CD4-positive, alpha-beta T cell treated with Interleukin-12 subunit alpha and Interleukin-12 subunit beta, for 1 hour (primary cell): ENCODE results near the gene CLBA1.
A peak's percentile ranks its signal among the peaks of the same experiment; 100 is the strongest.

ENCODE experiments used
- DNase-seq: peaks from one replicate; pipeline ENCODE4 v3.0.0-alpha.2; 2020

The CLBA1 gene

GRCh38 chr14:104968541-104969401, 16.8 kb upstream of the CLBA1 start:
- no peak for DNase-seq

- no peak for DNase-seq
Measured at GRCh38 chr14:104969741-104970230, 15.8 kb upstream of the CLBA1 start.

- no peak for DNase-seq
Measured at GRCh38 chr14:104970231-104971068, 15.1 kb upstream of the CLBA1 start.

GRCh38 chr14:104971447-104972240, 13.9 kb upstream of the CLBA1 start:
- DNase-seq = no peak

- no peak for DNase-seq
Measured at GRCh38 chr14:104972301-104973134, 13.1 kb upstream of the CLBA1 start.

DNA sequence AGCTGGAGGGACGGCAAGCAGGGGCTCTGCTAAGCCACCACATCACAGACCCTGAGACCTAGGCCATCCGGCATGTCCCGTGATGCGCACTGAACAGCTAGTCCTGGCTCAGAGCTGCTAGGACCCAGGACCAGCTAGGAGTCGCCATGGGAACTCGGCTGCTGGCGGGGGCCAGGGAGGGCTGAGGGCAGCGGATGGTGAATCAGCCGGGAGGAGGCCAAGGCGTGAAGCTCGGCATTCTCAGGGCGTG, 12.5 kb upstream of the CLBA1 start:
- no peak for DNase-seq

DNA sequence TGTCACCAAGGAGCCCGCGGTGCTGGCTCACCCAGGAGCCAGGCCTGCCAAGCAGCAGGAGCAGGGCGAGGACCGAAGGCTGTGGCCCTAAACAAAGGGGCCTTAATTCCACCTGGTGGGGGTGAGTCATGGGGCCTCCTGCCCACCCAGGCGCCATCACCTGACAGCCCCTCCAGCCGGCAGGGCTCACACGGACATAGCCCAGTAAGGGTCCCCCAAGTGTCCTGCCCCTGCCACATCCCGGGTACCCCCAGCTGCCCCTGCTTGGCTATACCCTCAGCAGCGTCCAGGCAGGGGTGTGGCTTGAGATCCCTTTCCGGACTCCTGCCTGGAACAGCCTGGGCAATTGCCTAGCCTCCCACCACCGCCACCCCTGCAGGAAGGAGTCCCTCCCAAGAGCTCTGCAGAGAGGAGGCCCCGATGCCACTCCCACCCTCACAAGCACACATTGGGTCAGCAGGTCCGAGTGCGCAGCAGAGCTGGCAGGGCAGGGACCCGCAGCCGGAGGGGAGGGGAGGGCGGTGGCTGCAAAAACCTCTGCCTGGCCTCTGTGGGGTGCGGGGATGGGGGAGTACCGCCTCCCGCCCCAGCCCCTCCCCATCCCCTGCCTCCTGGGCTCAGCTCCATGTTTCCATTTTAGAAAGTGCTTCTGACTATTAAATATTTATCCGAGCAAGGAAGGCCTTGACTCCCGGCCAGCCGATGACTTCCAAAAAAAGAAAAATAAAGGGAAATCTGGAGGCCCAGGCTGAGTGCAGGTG, 12.0 kb upstream of the CLBA1 start:
- no peak for DNase-seq

DNA sequence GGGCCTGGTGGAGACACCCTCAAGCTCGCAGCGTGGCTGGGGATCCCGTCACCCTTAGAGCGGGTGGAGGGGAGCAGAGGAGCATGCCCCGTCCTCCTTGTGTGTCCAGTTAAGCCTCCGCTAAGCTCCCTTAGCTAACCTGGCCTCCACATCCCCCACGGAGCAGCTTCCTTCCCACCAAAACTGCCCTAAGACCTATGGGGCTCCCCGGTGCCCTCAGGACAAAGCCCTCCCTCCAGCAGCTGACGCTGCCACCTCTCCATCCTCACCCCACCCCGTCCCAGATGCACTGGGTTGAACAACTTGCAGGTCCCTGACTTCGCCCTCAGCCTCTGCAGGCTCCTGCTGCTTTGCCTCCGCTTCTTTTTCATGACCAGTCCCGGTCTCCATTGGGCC, 11.4 kb upstream of the CLBA1 start:
- DNase-seq = no peak

DNA sequence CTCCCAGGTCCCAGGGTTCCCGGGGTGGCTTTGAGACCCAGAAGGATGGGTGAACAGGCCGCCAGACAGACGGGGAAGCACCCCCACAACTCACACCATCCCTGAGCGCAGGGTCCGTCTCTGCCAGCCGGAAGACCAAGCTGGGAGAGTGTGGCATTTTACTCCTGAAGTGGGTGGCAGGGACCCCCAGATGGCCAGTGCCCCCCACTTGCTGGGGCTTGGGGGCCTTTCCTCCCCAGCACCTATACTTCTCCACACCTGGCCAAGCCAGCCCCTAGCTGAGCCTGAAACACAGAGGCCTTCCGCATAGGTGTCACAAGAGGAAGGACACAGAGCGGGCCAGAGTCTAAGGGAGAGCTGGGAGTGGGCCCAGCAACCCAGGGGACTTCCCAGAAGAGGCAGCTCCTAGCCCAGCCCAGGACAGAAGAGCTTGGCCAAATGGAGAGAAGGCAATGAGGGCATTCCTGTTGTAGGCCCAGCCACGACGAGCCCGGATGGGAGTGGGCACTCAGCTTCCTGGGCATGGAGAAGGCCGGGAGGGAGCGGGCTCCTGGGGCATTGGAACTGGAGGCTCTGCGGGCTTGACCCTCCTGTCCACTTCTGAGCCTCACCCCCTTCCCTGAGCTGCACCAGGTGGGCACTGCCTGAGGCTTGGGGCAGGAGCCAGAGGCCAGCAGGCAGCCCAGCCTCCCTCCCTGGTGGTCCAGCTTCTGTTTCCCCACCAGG, 10.8 kb upstream of the CLBA1 start:
- DNase-seq = no peak

DNA sequence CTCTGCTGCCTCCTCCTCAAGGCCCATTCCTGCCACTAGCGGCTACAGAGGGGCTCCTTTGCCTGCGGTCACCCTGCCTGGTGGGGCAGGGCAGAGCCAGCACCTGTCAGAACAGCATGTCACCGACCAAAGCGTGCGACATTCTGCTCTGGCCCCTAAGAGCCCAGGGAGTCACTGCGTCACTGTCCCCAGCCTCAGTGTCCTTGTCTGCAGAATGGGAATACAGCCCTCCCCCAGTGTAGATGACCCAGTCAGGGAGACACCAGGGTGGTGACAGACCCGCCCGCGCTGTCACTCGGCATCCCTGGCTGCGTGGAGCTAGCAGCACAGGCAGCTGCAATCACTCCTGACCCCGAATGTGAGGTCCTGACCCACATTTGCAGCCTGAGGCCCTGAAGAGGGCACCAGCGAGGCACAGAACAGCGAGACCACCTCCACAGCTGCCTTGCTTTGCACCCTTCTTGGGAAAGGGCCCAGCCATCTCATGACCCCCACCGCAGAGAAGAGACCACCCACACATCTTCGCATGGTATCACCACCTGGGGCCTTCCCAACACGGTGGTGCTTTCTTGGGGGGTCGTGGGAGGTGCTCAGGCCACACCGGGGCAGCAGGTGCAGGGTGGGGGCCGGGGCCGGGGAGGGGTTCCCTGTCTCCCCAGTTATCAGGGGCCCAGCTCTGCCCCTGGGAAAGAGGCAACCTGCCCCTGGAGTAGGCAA, 9.9 kb upstream of the CLBA1 start:
- DNase-seq = peak; percentile 27

DNA sequence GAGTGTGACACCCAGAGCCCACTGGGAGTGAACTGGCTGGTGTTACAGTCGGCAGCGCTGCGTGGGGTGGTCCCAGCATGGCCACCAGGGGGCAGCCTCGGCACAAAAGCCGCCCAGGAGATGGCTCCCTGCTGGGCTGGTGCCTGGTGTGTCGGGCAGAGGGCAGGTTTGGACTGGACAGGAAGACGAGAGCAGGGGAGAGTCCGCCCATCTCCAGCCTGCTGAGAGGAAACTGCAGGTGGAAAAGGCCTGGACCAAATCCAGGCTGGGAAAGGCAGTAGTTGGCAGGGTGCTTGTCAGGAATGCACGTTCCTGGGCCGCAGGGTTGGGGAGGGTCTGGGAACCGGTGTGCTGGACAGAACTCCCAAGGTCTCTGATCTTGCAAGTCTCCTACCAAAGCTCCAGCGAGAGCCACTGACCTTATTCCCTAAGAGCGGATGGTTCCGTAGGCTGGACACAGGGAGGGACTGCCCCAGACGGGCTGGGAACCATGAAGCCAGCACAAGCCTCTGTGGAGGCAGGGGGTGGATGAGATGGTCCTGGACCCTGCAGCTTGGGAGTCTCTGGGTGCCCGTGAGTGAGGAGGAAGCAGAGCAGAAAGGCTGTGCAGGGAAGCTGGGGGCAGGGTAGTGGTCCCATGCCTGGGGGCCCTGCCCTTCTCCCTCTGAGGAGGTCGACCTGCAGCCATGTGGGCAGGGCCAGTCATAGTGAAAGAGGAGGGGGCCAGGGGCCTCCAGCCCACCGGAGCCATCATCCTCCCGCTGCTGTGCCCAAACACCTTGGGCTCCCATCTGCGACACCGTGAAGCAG, 9.2 kb upstream of the CLBA1 start:
- DNase-seq = peak; percentile 88

DNA sequence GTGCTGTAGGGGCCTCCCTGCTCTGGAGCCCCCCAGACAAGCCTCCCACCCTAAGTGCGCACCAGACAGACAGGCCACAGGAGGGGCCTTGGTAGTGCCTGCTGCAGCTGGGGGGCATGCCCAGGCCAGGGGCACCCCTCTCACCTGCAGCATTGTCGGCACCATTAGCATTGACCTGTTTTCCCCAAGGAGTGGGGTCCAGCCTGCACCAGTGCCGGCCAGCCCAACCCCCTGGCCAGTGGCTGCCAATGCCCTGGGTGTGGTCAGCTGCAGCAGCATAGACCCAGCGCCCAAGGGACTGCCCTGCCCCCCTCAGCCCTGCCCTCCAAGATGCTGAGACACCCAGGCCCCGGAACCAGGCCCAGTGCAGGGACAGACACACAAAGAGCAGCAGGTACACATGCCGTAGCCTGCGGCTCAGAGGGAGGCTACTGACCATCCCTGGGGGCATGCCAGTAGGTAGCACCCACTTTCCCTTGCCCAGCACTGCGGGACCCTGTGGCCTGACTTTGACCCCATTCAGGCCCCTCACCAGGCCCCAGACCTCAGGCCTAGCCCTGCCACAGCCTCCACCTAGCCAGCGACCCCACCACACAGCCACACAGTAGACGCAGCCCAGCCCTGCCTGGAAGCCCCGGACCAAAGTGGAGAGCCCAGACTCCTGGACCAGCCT, 8.4 kb upstream of the CLBA1 start:
- no peak for DNase-seq

GRCh38 chr14:104977681-104978653, 7.6 kb upstream of the CLBA1 start, which contains the start of gene AHNAK2:
AHNAK2 (minus strand) TSS chr14:104978374; CDS start chr14:104978237, 137 bp downstream.
- DNase-seq = peak; percentile 58

GRCh38 chr14:104978746-104979691, 6.6 kb upstream of the CLBA1 start:
- no peak for DNase-seq

DNA sequence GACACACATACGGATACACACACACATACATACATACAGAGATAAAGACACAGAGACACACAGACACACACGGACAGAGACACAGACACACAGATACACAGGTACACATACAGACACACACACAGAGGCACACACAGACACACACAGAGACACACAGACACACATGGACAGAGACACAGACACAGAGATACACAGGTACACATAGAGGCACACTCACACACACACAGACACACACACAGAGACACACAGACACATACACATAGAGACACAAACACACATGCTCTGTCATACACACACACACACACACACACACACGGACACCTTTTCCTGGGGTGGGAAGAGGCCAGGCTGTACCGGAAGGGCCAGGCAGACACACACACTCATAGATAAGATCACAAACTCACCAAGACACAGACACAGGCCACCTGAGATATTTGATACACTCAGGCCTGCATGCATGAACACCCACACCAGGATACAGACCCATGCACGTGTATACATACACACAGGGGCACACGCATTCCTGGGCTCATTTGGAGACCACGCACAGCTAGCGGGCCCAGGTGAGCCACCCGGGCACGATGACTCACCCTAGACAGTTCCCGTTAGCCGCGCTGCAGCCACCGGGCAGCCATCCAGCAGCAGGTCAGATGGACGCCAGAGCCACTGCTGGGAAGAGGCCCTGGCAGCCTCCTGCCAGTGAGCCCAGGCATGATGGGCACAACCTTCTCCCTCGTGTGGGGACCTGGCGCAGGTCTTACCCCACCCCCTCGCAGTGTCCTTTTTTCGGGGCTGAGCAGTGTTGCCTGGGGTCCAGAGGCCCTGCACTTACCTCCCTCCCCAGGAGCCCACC, 5.6 kb upstream of the CLBA1 start:
- DNase-seq = no peak
